Uterus (tissue), 2 donors: ENCODE results near the gene DCAF5.

Source experiments
- CTCF ChIP-seq, 4 experiments: fragments of 200-600 bp in 2 of 4; fragments of 450-650 bp in 2 of 4; sonication (generic) in 2 of 4; IDR thresholded peaks; one replicate each; pipeline ENCODE4 v1.5.1; 2016 to 2019; ENCODE audit warnings: antibody characterized with exemption in 4 of 4, mild to moderate bottlenecking in 2 of 4, moderate library complexity in 1 of 4
- POLR2A ChIP-seq, 2 donors: fragments of 450-650 bp; IDR thresholded peaks; one replicate each; pipeline ENCODE4 v1.6.1; 2016; ENCODE audit warnings: antibody characterized with exemption in 2 of 2, mild to moderate bottlenecking in 1 of 2, moderate library complexity in 1 of 2

- TF ChIP-seq CTCF (IDR thresholded peaks at IDR 0.05), result no peak
- TF ChIP-seq POLR2A (IDR thresholded peaks at IDR 0.05), result peak in 1 of 2 donors; percentile 10
Observed at GRCh38 chr14:69046476-69046860, 106.5 kb downstream of the DCAF5 start.
